Measurements from ENCODE around the gene COL16A1.

Gene COL16A1

GRCh38 chr1:31734582-31735107 is 30.8 kb upstream of the COL16A1 start:
- no peak for TF ChIP-seq POLR2A (IDR thresholded peaks at IDR 0.05; ENCODE audit: low read depth, low read length)
- TF ChIP-seq SPI1 (IDR thresholded peaks at IDR 0.05; ENCODE audit: low read depth, low read length): no peak
- TF ChIP-seq PAX5 (IDR thresholded peaks at IDR 0.05; ENCODE audit: insufficient read depth, low read length, severe bottlenecking): no peak
- DNase-seq (ENCODE audit: insufficient read length, low spot score) (no peak), FAIRE-seq (no peak)

- DNase-seq (ENCODE audit: insufficient read length, low spot score) (no peak), FAIRE-seq (no peak)
- TF ChIP-seq TAF1 (IDR thresholded peaks at IDR 0.05; ENCODE audit: low read depth, low read length): no peak
- no peak for TF ChIP-seq SPI1 (IDR thresholded peaks at IDR 0.05; ENCODE audit: low read depth, low read length)
- no peak for TF ChIP-seq POU2F2 (IDR thresholded peaks at IDR 0.05; ENCODE audit: low read depth, low read length)
- TF ChIP-seq POLR2AphosphoS5 (IDR thresholded peaks at IDR 0.05; ENCODE audit: low read depth, low read length): no peak
Measured at GRCh38 chr1:31733389-31734219, 29.8 kb upstream of the COL16A1 start.

- no peak for FAIRE-seq
- no peak for TF ChIP-seq POLR2AphosphoS5 (IDR thresholded peaks at IDR 0.05; ENCODE audit: low read depth, low read length)
Measured at GRCh38 chr1:31732751-31733289, 29.0 kb upstream of the COL16A1 start.

GRCh38 chr1:31732343-31732742 is 28.5 kb upstream of the COL16A1 start:
- FAIRE-seq (no peak), DNase-seq (ENCODE audit: insufficient read length, low spot score) (no peak)
- TF ChIP-seq POU2F2 (IDR thresholded peaks at IDR 0.05; ENCODE audit: low read depth, low read length): no peak
- no peak for TF ChIP-seq SPI1 (IDR thresholded peaks at IDR 0.05; ENCODE audit: low read depth, low read length)
- no peak for TF ChIP-seq POLR2AphosphoS5 (IDR thresholded peaks at IDR 0.05; ENCODE audit: low read depth, low read length)

More at GRCh38 chr1:31732751-31733289, 29.0 kb upstream of the COL16A1 start:
- DNase-seq (ENCODE audit: insufficient read length, low spot score): no peak

- DNase-seq (ENCODE audit: insufficient read length, low spot score) (no peak), FAIRE-seq (no peak)
- TF ChIP-seq POLR2A (IDR thresholded peaks at IDR 0.05; ENCODE audit: low read depth, low read length) (no peak), TAF1 (IDR thresholded peaks at IDR 0.05; ENCODE audit: low read depth, low read length) (no peak), SPI1 (IDR thresholded peaks at IDR 0.05; ENCODE audit: low read depth, low read length) (no peak), POU2F2 (IDR thresholded peaks at IDR 0.05; ENCODE audit: low read depth, low read length) (no peak), POLR2AphosphoS5 (IDR thresholded peaks at IDR 0.05; ENCODE audit: low read depth, low read length) (no peak), PAX5 (IDR thresholded peaks at IDR 0.05; ENCODE audit: insufficient read depth, low read length, severe bottlenecking) (no peak)
Measured at GRCh38 chr1:31731049-31731565, 27.3 kb upstream of the COL16A1 start.

GRCh38 chr1:31730336-31731048 is 26.7 kb upstream of the COL16A1 start:
- no peak for FAIRE-seq
- no peak for DNase-seq (ENCODE audit: insufficient read length, low spot score)
- TF ChIP-seq SPI1 (IDR thresholded peaks at IDR 0.05; ENCODE audit: low read depth, low read length): no peak
- TF ChIP-seq TAF1 (IDR thresholded peaks at IDR 0.05; ENCODE audit: low read depth, low read length): no peak
- no peak for TF ChIP-seq POLR2A (IDR thresholded peaks at IDR 0.05; ENCODE audit: low read depth, low read length)
- TF ChIP-seq POLR2AphosphoS5 (IDR thresholded peaks at IDR 0.05; ENCODE audit: low read depth, low read length): no peak
- TF ChIP-seq PAX5 (IDR thresholded peaks at IDR 0.05; ENCODE audit: insufficient read depth, low read length, severe bottlenecking): no peak
- TF ChIP-seq POU2F2 (IDR thresholded peaks at IDR 0.05; ENCODE audit: low read depth, low read length): no peak

- DNase-seq (ENCODE audit: insufficient read length, low spot score) (no peak), FAIRE-seq (no peak)
- TF ChIP-seq POLR2AphosphoS5 (IDR thresholded peaks at IDR 0.05; ENCODE audit: low read depth, low read length) (no peak), TAF1 (IDR thresholded peaks at IDR 0.05; ENCODE audit: low read depth, low read length) (no peak), PAX5 (IDR thresholded peaks at IDR 0.05; ENCODE audit: insufficient read depth, low read length, severe bottlenecking) (no peak), POLR2A (IDR thresholded peaks at IDR 0.05; ENCODE audit: low read depth, low read length) (no peak)
Measured at GRCh38 chr1:31727849-31728248, 24.0 kb upstream of the COL16A1 start.

- no peak for DNase-seq (ENCODE audit: insufficient read length, low spot score)
- FAIRE-seq: no peak
- TF ChIP-seq POU2F2 (IDR thresholded peaks at IDR 0.05; ENCODE audit: low read depth, low read length) (no peak), POLR2A (IDR thresholded peaks at IDR 0.05; ENCODE audit: low read depth, low read length) (no peak), POLR2AphosphoS5 (IDR thresholded peaks at IDR 0.05; ENCODE audit: low read depth, low read length) (no peak), TAF1 (IDR thresholded peaks at IDR 0.05; ENCODE audit: low read depth, low read length) (no peak), SPI1 (IDR thresholded peaks at IDR 0.05; ENCODE audit: low read depth, low read length) (no peak), PAX5 (IDR thresholded peaks at IDR 0.05; ENCODE audit: insufficient read depth, low read length, severe bottlenecking) (no peak)
Measured at GRCh38 chr1:31727195-31727594, 23.4 kb upstream of the COL16A1 start.

- TF ChIP-seq POLR2A (IDR thresholded peaks at IDR 0.05; ENCODE audit: low read depth, low read length) (no peak), POLR2AphosphoS5 (IDR thresholded peaks at IDR 0.05; ENCODE audit: low read depth, low read length) (no peak), SPI1 (IDR thresholded peaks at IDR 0.05; ENCODE audit: low read depth, low read length) (no peak), PAX5 (IDR thresholded peaks at IDR 0.05; ENCODE audit: insufficient read depth, low read length, severe bottlenecking) (no peak), TAF1 (IDR thresholded peaks at IDR 0.05; ENCODE audit: low read depth, low read length) (no peak)
- DNase-seq (ENCODE audit: insufficient read length, low spot score) (no peak), FAIRE-seq (no peak)
Measured at GRCh38 chr1:31726715-31727114, 22.9 kb upstream of the COL16A1 start.

All from GM12891 (cell line).